ENCODE measurements around the gene SEM1. TPM values are rescaled to one million over a fixed set of nuclear protein-coding genes. Genes with fewer than 3 reads are reported as not detected.
"Not testable (repeated sequence)": the region's sequence is repeated elsewhere in the genome, so short reads cannot be mapped to it uniquely, and the experiment has no call there.

Gene SEM1
- 10 to 100 TPM; 20.5 to 50.6 (median 45.2) TPM for total RNA-seq
- polyA plus RNA-seq, result 100 to 1,000 TPM in 1 of 2 donors, 10 to 100 TPM in 1; 73.4 to 308 TPM
- long read RNA-seq, donor 1, transcript SEM1-201 (3 exons, 1,314 nt), result major isoform, 26 of 57 reads
- long read RNA-seq, donor 1, partial matches to known transcripts, result 1 of 57 reads
- long read RNA-seq, donor 1, other reads (novel, unspliced or antisense), result 25 of 57 reads
- long read RNA-seq, donor 2, transcript SEM1-201 (3 exons, 1,314 nt), result major isoform, 262 of 291 reads
- long read RNA-seq, donor 2, transcript SEM1-209 (2 exons, 2,773 nt), result minor isoform, 21 of 291 reads
- long read RNA-seq, donor 2, partial matches to known transcripts, result 7 of 291 reads
- long read RNA-seq, donor 2, other reads (novel, unspliced or antisense), result 0 of 291 reads
- long read RNA-seq, donor 3, transcript SEM1-201 (3 exons, 1,314 nt), result major isoform, 120 of 124 reads
- long read RNA-seq, donor 3, partial matches to known transcripts, result 0 of 124 reads
- long read RNA-seq, donor 3, other reads (novel, unspliced or antisense), result 4 of 124 reads

- peak; percentile 82 to 90 (median 86) for DNase-seq
- Histone ChIP-seq H3K9me3 (no peaks in the 10 kb centered on the region), H3K4me3 (peak within 1 kb of the TSS; percentile 98), H3K27ac (peak within 1 kb of the TSS; percentile 46 to 51), H3K4me1 (ENCODE audit: insufficient read depth) (peaks cover 7% of the 10 kb centered on the region), H3K36me3 (no peaks in the 10 kb centered on the region), H3K27me3 (no peaks in the 10 kb centered on the region)
- intact Hi-C loops (cut with DNase I), result loop anchor here in 1 of 4 donors (10.0 kb wide), 1 partner anchor 295 kb away; the partner anchor contains the start of gene DLX6
- WGBS, 3 donors, result 0 to 1% (median 0%) methylated on average over 46 of the region's 46 CpGs
- TF ChIP-seq EP300 (IDR thresholded peaks at IDR 0.05) (no peak), POLR2A (IDR thresholded peaks at IDR 0.05) (peak; percentile 51)
Observed at GRCh38 chr7:96709381-96710228, at the start of gene SEM1. TSS of gene SEM1 (minus strand) at chr7:96709846. CDS start at chr7:96709763, 83 bp downstream.

- H3K27me3 ChIP-seq; H3K36me3 ChIP-seq; H3K27ac ChIP-seq; DNase-seq; H3K9me3 ChIP-seq; H3K4me3 ChIP-seq; intact Hi-C loops (cut with DNase I); H3K4me1 ChIP-seq (ENCODE audit: insufficient read depth): not testable (repeated sequence)
- 87 to 97% (median 93%) methylated on average over 1 of the region's 1 CpG for WGBS, 3 donors
Observed at GRCh38 chr7:96757880-96758279, 48.2 kb upstream of the SEM1 start.

- intact Hi-C loops (cut with DNase I), result no loop called here
- Histone ChIP-seq H3K36me3 (no peaks in the 10 kb centered on the region), H3K9me3 (peaks cover 0 to 3% of the 10 kb centered on the region in 2 donors), H3K27me3 (no peaks in the 10 kb centered on the region), H3K27ac (no peak overlapping the region), H3K4me1 (ENCODE audit: insufficient read depth) (no peaks in the 10 kb centered on the region), H3K4me3 (no peak overlapping the region)
- 74 to 87% (median 79%) methylated on average over 2 of the region's 2 CpGs for WGBS, 3 donors
- DNase-seq, result no peak
- TF ChIP-seq POLR2A (IDR thresholded peaks at IDR 0.05), result no peak
Observed at GRCh38 chr7:96747418-96747940, 37.8 kb upstream of the SEM1 start.

- Histone ChIP-seq H3K4me1 (ENCODE audit: insufficient read depth) (no peaks in the 10 kb centered on the region), H3K4me3 (no peak overlapping the region), H3K27ac (no peak overlapping the region), H3K36me3 (no peaks in the 10 kb centered on the region), H3K9me3 (no peaks in the 10 kb centered on the region), H3K27me3 (no peaks in the 10 kb centered on the region)
- DNase-seq, result no peak
- TF ChIP-seq CTCF (IDR thresholded peaks at IDR 0.05), result no peak
- TF ChIP-seq EP300 (IDR thresholded peaks at IDR 0.05), result no peak
- TF ChIP-seq POLR2A (IDR thresholded peaks at IDR 0.05), result no peak
- intact Hi-C loops (cut with DNase I), result no loop called here
- WGBS, 3 donors, result 43 to 48% (median 44%) methylated on average over 4 of the region's 4 CpGs
Observed at GRCh38 chr7:96740130-96740529, 30.5 kb upstream of the SEM1 start.

GRCh38 chr7:96739609-96740008 is 30.0 kb upstream of the SEM1 start:
- Histone ChIP-seq H3K27me3 (no peaks in the 10 kb centered on the region), H3K9me3 (no peaks in the 10 kb centered on the region), H3K27ac (no peak overlapping the region), H3K4me1 (ENCODE audit: insufficient read depth) (no peaks in the 10 kb centered on the region), H3K4me3 (no peak overlapping the region), H3K36me3 (no peaks in the 10 kb centered on the region)
- intact Hi-C loops (cut with DNase I), result no loop called here
- 59 to 77% (median 76%) methylated on average over 1 of the region's 1 CpG for WGBS, 3 donors
- no peak for TF ChIP-seq EP300 (IDR thresholded peaks at IDR 0.05)
- no peak for TF ChIP-seq POLR2A (IDR thresholded peaks at IDR 0.05)
- TF ChIP-seq CTCF (IDR thresholded peaks at IDR 0.05), result no peak
- DNase-seq, result no peak

Measured in ovary (tissue), 10 donors.